Chondrocyte (in vitro differentiated cells): ENCODE data around the gene ADAP1. TPM values are rescaled to one million over a fixed set of nuclear protein-coding genes. Genes with fewer than 3 reads are reported as not detected.

ENCODE experiments used
- DNase-seq: peaks from one replicate; pipeline ENCODE4 v3.0.0; 2021; ENCODE audit warnings: mixed read lengths, low spot score
- H3K27ac Mint-ChIP-seq: one replicate; pipeline ENCODE4 v1.8.0; 2021; ENCODE audit warnings: mild to moderate bottlenecking, moderate library complexity, mixed read lengths; ENCODE audit not compliant: unreplicated experiment
- H3K27me3 Mint-ChIP-seq: 2 replicates; pipeline ENCODE4 v1.8.0; 2021; ENCODE audit warnings: low read depth, mixed read lengths
- H3K36me3 Mint-ChIP-seq: 2 replicates; pipeline ENCODE4 v1.8.0; 2021; ENCODE audit warnings: low read depth, mixed read lengths
- H3K4me1 Mint-ChIP-seq: 2 replicates; pipeline ENCODE4 v1.8.0; 2021; ENCODE audit warnings: low read depth, mild to moderate bottlenecking, mixed read lengths
- H3K4me3 Mint-ChIP-seq: one replicate; pipeline ENCODE4 v1.8.0; 2021; ENCODE audit warnings: mild to moderate bottlenecking, moderate library complexity, mixed read lengths; ENCODE audit not compliant: unreplicated experiment
- H3K9me3 Mint-ChIP-seq: 2 replicates; pipeline ENCODE4 v1.8.0; 2021; ENCODE audit warnings: low read depth, mixed read lengths
- CTCF ChIP-seq: fragments of 200-600 bp; sonication (generic); IDR thresholded peaks from 2 replicates; pipeline ENCODE4 v1.5.0; 2021; ENCODE audit warnings: antibody characterized with exemption, mild to moderate bottlenecking, moderate library complexity
- total RNA-seq: library from RNA; stranded (reverse); gene quantifications from 3 replicates; pipeline ENCODE4 v1.2.1, GENCODE V29; 2021

Gene ADAP1
- total RNA-seq, 1 donor from 2014 or later, result 6.7 TPM

DNA sequence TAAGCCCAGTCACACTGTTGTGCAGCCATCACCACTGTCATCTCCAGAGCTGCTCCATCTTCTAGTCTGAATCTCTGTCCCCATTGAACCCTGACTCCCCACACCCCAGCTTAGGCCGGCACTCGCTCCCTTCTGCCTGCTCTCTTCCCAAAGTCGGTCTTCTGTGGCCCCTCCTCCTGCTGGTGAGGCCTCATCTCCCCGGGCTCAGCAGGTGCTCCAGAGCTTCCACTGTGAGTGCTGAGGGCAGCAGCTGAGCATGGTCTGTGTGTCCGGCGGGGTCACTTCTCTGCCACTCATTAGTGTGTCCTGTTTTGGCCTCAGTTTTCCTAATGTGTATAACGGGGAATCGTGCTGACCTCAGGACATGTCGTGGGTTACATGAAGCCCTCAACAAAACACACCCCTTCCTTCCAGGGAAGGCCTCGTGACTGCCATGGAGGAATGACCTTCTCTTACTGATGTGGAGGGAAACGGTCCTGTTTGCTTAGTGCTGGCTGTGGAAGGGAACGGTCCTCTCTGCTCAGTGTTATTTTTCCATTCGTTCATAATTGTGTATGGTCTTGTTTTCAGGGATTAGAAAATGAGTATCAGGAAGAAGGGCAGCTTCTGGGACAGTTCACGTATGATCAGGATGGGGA, 82.5 kb downstream of the ADAP1 start:
- H3K4me1 Mint-ChIP-seq, result peaks cover 17% of the 10 kb centered on the region
- no peak overlapping the region for H3K4me3 Mint-ChIP-seq
- H3K36me3 Mint-ChIP-seq, result peaks cover 18% of the 10 kb centered on the region
- no peaks in the 10 kb centered on the region for H3K9me3 Mint-ChIP-seq
- H3K27me3 Mint-ChIP-seq, result no peaks in the 10 kb centered on the region
- H3K27ac Mint-ChIP-seq, result no peak overlapping the region
- DNase-seq, result no peak
- no peak for TF ChIP-seq CTCF

GRCh38 chr7:869348-869747, 85.1 kb downstream of the ADAP1 start:
- H3K36me3 Mint-ChIP-seq, result peaks cover 32% of the 10 kb centered on the region
- no peaks in the 10 kb centered on the region for H3K27me3 Mint-ChIP-seq
- H3K4me3 Mint-ChIP-seq, result no peak overlapping the region
- no peak for TF ChIP-seq CTCF
- no peak for DNase-seq
- no peaks in the 10 kb centered on the region for H3K9me3 Mint-ChIP-seq
- no peak overlapping the region for H3K27ac Mint-ChIP-seq
- H3K4me1 Mint-ChIP-seq, result peaks cover 21% of the 10 kb centered on the region

GRCh38 chr7:868189-868486, 86.3 kb downstream of the ADAP1 start:
- H3K4me3 Mint-ChIP-seq, result no peak overlapping the region
- no peak for TF ChIP-seq CTCF
- DNase-seq, result no peak
- H3K4me1 Mint-ChIP-seq, result peaks cover 16% of the 10 kb centered on the region
- no peaks in the 10 kb centered on the region for H3K9me3 Mint-ChIP-seq
- H3K27ac Mint-ChIP-seq, result peak overlapping the region; percentile 86
- peaks cover 37% of the 10 kb centered on the region for H3K36me3 Mint-ChIP-seq
- no peaks in the 10 kb centered on the region for H3K27me3 Mint-ChIP-seq

GRCh38 chr7:867406-868188, 86.9 kb downstream of the ADAP1 start:
- Mint-ChIP-seq H3K9me3 (no peaks in the 10 kb centered on the region), H3K4me3 (no peak overlapping the region)

GRCh38 chr7:867001-867405, 87.5 kb downstream of the ADAP1 start:
- H3K4me3 Mint-ChIP-seq, result no peak overlapping the region
- H3K9me3 Mint-ChIP-seq, result no peaks in the 10 kb centered on the region
- no peak for DNase-seq
- no peaks in the 10 kb centered on the region for H3K27me3 Mint-ChIP-seq
- TF ChIP-seq CTCF, result no peak
- peaks cover 39% of the 10 kb centered on the region for H3K36me3 Mint-ChIP-seq
- H3K27ac Mint-ChIP-seq, result peak overlapping the region; percentile 86
- peaks cover 15% of the 10 kb centered on the region for H3K4me1 Mint-ChIP-seq

More at GRCh38 chr7:867406-868188, 86.9 kb downstream of the ADAP1 start:
- DNase-seq, result no peak
- Mint-ChIP-seq H3K27ac (peak overlapping the region; percentile 86), H3K36me3 (peaks cover 37% of the 10 kb centered on the region), H3K27me3 (no peaks in the 10 kb centered on the region), H3K4me1 (peaks cover 15% of the 10 kb centered on the region)
- peak; percentile 43 for TF ChIP-seq CTCF
